Activated B cell treated with CpG ODN at 0.5 μM for 24 hours (primary cell): ENCODE data around the gene BRD3. TPM values are rescaled to one million over a fixed set of nuclear protein-coding genes. Genes with fewer than 3 reads are reported as not detected.

Experiments
- ATAC-seq: fragments of 200-7000 bp; cut with Tn5 transposase; one replicate; pipeline ENCODE4 v1.10.0; 2021; ENCODE audit warnings: low read depth, mild to moderate bottlenecking, moderate library complexity
- CTCF ChIA-PET: fragments of 350-600 bp; sonication (Branson Sonifier 250); formaldehyde crosslinking; loops from one replicate; lab custom pipeline; 2021; ENCODE audit warnings: antibody characterized with exemption; lab: Charles Lee
- POLR2A ChIA-PET: fragments of 350-600 bp; sonication (Branson Sonifier 250); formaldehyde crosslinking; loops from one replicate; lab custom pipeline; 2021; ENCODE audit warnings: antibody characterized with exemption; lab: Charles Lee
- DNase-seq: peaks from one replicate; pipeline ENCODE4 v3.0.0; 2022
- H3K27ac Mint-ChIP-seq: one replicate; pipeline ENCODE4 v1.8.0; 2020; ENCODE audit warnings: mixed read lengths
- H3K27me3 Mint-ChIP-seq: one replicate; pipeline ENCODE4 v1.8.0; 2021; ENCODE audit warnings: mixed read lengths
- H3K36me3 Mint-ChIP-seq: one replicate; pipeline ENCODE4 v1.8.0; 2021; ENCODE audit warnings: low read depth, mixed read lengths
- H3K4me1 Mint-ChIP-seq: one replicate; pipeline ENCODE4 v1.8.0; 2021; ENCODE audit warnings: mixed read lengths
- H3K4me3 Mint-ChIP-seq: one replicate; pipeline ENCODE4 v1.8.0; 2020; ENCODE audit warnings: mild to moderate bottlenecking, mixed read lengths
- H3K9me3 Mint-ChIP-seq: one replicate; pipeline ENCODE4 v1.8.0; 2020; ENCODE audit warnings: mixed read lengths
- CTCF ChIP-seq: fragments of 200-600 bp; IDR thresholded peaks from one replicate; pipeline ENCODE4 v1.8.0; 2022; ENCODE audit warnings: antibody characterized with exemption, mild to moderate bottlenecking
- intact Hi-C: fragments of 100-400 bp; cut with micrococcal nuclease; formaldehyde crosslinking; loops from one replicate; pipeline ENCODE4 v1.15.1; 2024
- total RNA-seq: library from RNA; stranded (reverse); gene quantifications from 2 replicates; pipeline ENCODE4 v1.2.3, GENCODE V29; 2022

The BRD3 gene
- total RNA-seq, 1 donor from 2014 or later: 18.3 TPM

GRCh38 chr9:133994353-133995011, 73.3 kb downstream of the BRD3 start:
- POLR2A ChIA-PET: interaction anchor here (0.7 to 4.3 kb wide), 8 partner anchors 15 to 211 kb away, joined by 3 to 47 read pairs (median 4); partner anchors contain the start of gene WDR5
- no peaks in the 10 kb centered on the region for H3K9me3 Mint-ChIP-seq
- DNase-seq (peak; percentile 86), ATAC-seq (peak; percentile 32)
- peaks cover 28% of the 10 kb centered on the region for H3K4me1 Mint-ChIP-seq
- TF ChIP-seq CTCF: peak; percentile 62
- no peak overlapping the region for H3K27ac Mint-ChIP-seq
- CTCF ChIA-PET: interaction anchor here (0.6 to 5.3 kb wide), 28 partner anchors 10 to 462 kb away, joined by 3 to 220 read pairs (median 5); no protein-coding TSS in a partner anchor
- H3K4me3 Mint-ChIP-seq: peak overlapping the region; percentile 68
- H3K36me3 Mint-ChIP-seq: no peaks in the 10 kb centered on the region
- intact Hi-C loops: loop anchor here (1.0 to 5.0 kb wide), 9 partner anchors 67 to 461 kb away; partner anchors contain the start of gene SARDH
- H3K27me3 Mint-ChIP-seq: no peaks in the 10 kb centered on the region

DNA sequence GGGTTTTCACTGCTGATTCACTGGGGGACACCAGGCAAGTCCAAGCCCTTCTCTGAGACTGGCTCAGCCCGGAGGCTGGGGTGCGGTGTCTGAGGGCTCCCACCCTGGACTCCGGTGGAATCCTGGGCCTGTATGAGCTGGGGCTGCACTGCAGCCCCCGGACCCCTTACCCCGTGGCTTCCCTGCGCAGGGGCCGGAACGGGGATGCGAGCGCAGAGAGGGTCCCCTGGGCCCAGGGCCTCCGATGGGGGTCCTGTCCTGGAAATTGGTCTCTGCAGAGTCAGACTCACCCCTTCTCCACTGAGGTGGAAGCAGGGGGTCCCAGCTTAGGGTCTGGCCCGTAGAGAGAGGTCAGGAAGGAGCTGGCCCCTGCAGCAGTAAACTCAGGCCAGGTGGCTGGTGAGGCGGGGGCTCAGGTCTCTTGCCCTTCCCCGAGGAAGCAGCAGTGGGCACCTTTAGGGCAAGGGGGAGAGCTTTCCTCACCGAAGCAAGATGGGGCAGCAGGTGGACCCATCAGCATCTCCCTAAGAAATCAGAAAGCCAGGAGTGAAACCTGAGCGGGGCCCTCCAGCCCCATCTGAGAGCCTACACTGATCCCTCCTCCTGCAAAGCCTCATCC, 74.1 kb downstream of the BRD3 start:
- ATAC-seq (no peak), DNase-seq (no peak)
- Mint-ChIP-seq H3K27me3 (no peaks in the 10 kb centered on the region), H3K4me1 (peaks cover 33% of the 10 kb centered on the region), H3K27ac (peak overlapping the region; percentile 65), H3K4me3 (peak overlapping the region; percentile 76), H3K9me3 (no peaks in the 10 kb centered on the region), H3K36me3 (no peaks in the 10 kb centered on the region)
- ChIA-PET CTCF (interaction anchor here (0.6 to 5.3 kb wide), 31 partner anchors 25 to 461 kb away, joined by 3 to 220 read pairs (median 5); no protein-coding TSS in a partner anchor), POLR2A (interaction anchor here (0.7 to 4.3 kb wide), 14 partner anchors 13 to 213 kb away, joined by 3 to 47 read pairs (median 4); partner anchors contain the start of gene WDR5)
- intact Hi-C loops: loop anchor here (1.0 to 5.0 kb wide), 13 partner anchors 37 to 460 kb away; partner anchors contain the start of gene SARDH
- no peak for TF ChIP-seq CTCF

DNA sequence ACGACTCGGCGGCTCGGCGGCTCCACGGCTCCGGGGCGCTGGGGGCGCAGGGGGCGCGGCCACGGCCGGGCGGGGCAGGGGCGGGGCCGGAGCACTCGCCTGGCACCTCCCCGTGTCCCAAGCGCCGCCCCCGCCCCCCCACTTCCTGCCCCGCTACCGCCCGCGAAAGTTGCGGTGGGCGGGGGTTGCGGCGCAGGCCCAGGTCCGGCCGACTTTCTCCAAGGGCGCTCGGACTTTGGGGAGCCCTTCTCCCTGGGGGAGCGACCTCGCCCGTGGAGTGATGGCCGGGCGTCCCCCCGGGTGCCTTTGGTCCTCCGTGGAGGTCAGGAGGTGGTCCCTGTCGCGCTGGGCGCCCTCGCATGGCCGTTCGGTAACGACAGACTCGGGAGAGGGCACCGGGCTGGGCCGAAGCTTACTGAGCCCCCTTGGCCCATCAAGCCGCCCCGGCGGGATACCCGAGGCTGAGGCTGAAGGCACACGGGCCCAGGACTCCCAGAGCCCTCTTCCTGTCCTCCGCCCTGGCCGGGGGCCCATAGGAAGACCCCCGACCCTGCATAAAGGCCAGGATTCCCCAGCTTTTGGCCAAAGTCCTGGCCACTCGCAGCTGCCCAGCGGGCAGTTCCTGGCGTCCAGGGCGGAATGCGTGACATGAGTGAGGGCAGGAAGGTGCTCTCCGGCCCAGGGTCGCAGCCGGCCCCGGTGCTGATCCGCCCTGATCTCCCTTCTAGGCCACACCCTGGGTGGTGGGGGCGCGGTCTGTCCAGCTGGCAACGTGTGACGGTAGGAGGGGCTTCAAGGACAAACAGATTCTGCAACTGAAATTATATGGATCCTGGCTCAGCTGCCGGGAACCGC, 74.8 kb downstream of the BRD3 start:
- TF ChIP-seq CTCF: no peak
- Mint-ChIP-seq H3K27ac (peak overlapping the region; percentile 65), H3K27me3 (no peaks in the 10 kb centered on the region), H3K9me3 (no peaks in the 10 kb centered on the region), H3K4me1 (peaks cover 39% of the 10 kb centered on the region), H3K36me3 (no peaks in the 10 kb centered on the region), H3K4me3 (peak overlapping the region; percentile 76)
- intact Hi-C loops: loop anchor here (1.0 to 5.0 kb wide), 12 partner anchors 14 to 256 kb away; partner anchors contain the start of genes BRD3OS and SARDH
- peak; percentile 80 for DNase-seq
- ChIA-PET CTCF (interaction anchor here (0.9 to 5.3 kb wide), 26 partner anchors 25 to 266 kb away, joined by 3 to 220 read pairs (median 5); no protein-coding TSS in a partner anchor), POLR2A (interaction anchor here (0.7 to 4.3 kb wide), 12 partner anchors 12 to 212 kb away, joined by 3 to 47 read pairs (median 4); no protein-coding TSS in a partner anchor)
- ATAC-seq: peak; percentile 76

DNA sequence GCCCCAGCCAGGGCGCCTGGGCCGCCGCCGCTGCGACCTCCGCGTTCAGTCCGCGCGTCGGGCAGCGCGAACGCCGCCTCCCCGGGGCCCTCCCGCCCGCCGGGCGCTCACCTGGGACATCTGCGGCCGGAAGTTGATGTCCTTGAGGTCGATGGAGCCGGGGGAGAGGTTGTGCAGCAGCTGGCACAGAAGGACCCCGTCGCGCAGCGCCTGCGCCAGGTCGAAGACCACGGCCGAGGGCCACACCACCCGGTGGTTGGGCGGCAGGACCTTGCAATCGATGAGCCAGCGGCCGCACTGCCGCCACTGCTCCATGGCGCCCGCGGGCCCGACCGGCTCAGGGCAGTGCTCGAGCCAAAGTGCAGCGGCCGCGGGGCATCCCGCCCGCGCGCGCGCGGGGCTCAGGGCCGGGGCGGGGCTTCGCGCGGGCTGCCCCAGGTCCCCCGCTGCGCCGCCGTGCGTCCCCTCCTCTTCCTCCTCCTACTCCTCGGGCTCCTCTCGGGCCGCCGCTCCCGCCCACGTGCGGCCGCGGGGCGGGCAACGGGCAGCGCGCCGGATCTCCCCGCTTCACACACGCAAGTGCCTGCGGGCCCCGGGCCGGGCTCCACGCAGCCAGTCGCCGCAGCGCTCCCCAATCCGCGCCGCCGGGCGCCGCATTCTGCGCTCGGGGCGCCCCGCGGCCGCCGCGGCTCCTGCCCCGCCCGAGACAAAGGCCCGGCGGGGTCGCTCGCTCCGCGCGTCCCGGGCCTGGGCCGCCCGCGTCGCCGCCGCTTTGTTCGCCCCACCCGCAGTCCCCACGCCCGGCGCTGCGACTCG, 75.7 kb downstream of the BRD3 start, which contains the start of gene VAV2:
Gene VAV2, minus strand, starts transcription at position 361 of the 816 bp plus-strand sequence. Its CDS starts 46 bp downstream, at position 315.
- intact Hi-C loops: loop anchor here (1.0 to 5.0 kb wide), 10 partner anchors 13 to 255 kb away; partner anchors contain the start of genes BRD3OS and SARDH
- no peak for TF ChIP-seq CTCF
- peak within 1 kb of the TSS; percentile 65 for H3K27ac Mint-ChIP-seq
- POLR2A ChIA-PET: interaction anchor here (0.7 to 4.3 kb wide), 6 partner anchors 11 to 200 kb away, joined by 3 to 30 read pairs (median 5); no protein-coding TSS in a partner anchor
- peaks cover 47% of the 10 kb centered on the region for H3K4me1 Mint-ChIP-seq
- no peaks in the 10 kb centered on the region for H3K27me3 Mint-ChIP-seq
- no peaks in the 10 kb centered on the region for H3K9me3 Mint-ChIP-seq
- CTCF ChIA-PET: interaction anchor here (1.0 to 5.3 kb wide), 10 partner anchors 30 to 249 kb away, joined by 3 to 220 read pairs (median 5); no protein-coding TSS in a partner anchor
- peak; percentile 63 for ATAC-seq
- H3K4me3 Mint-ChIP-seq: peak within 1 kb of the TSS; percentile 90
- DNase-seq: peak; percentile 70
- peaks cover 5% of the 10 kb centered on the region for H3K36me3 Mint-ChIP-seq
